D721Med (cell line): Measurements from ENCODE around the gene MALRD1.
"Not testable (repeated sequence)": the region's sequence is repeated elsewhere in the genome, so short reads cannot be mapped to it uniquely, and the experiment has no call there.

ENCODE experiments used
- DNase-seq: peaks from one replicate; pipeline ENCODE4 v3.0.0; 2011; ENCODE audit warnings: low spot score; ENCODE audit not compliant: insufficient read length
- FAIRE-seq: peaks from 2 replicates; lab custom pipeline; 2011; peaks lifted over from hg19 to GRCh38; lab: Jason Lieb, UNC
- TF ChIP-seq, protein P1 (sequence below): IDR thresholded peaks from 2 replicates; pipeline ENCODE4 v1.5.1; 2012; ENCODE audit warnings: mild to moderate bottlenecking, control low read depth; ENCODE audit not compliant: insufficient read depth; ENCODE audit errors: missing control alignments

The MALRD1 gene

DNA sequence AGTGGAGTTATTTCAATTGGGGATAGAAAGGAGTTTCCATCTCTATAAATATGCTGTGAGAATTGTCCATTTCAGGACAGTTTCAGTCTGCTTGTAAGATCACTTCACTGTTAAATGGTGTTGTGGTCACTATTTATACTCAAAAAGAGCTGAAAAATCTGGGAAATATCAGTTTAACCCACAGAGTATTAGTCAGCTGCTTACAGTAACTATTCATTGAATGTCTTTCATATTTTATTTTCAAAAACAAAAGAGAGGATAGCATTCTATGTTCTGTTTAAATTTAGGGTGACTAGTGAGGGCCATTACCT lies 682.3 kb downstream of the MALRD1 start:
- TF ChIP-seq, protein P1, sequence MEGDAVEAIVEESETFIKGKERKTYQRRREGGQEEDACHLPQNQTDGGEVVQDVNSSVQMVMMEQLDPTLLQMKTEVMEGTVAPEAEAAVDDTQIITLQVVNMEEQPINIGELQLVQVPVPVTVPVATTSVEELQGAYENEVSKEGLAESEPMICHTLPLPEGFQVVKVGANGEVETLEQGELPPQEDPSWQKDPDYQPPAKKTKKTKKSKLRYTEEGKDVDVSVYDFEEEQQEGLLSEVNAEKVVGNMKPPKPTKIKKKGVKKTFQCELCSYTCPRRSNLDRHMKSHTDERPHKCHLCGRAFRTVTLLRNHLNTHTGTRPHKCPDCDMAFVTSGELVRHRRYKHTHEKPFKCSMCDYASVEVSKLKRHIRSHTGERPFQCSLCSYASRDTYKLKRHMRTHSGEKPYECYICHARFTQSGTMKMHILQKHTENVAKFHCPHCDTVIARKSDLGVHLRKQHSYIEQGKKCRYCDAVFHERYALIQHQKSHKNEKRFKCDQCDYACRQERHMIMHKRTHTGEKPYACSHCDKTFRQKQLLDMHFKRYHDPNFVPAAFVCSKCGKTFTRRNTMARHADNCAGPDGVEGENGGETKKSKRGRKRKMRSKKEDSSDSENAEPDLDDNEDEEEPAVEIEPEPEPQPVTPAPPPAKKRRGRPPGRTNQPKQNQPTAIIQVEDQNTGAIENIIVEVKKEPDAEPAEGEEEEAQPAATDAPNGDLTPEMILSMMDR = no peak
- FAIRE-seq (no peak), DNase-seq (no peak)

DNA sequence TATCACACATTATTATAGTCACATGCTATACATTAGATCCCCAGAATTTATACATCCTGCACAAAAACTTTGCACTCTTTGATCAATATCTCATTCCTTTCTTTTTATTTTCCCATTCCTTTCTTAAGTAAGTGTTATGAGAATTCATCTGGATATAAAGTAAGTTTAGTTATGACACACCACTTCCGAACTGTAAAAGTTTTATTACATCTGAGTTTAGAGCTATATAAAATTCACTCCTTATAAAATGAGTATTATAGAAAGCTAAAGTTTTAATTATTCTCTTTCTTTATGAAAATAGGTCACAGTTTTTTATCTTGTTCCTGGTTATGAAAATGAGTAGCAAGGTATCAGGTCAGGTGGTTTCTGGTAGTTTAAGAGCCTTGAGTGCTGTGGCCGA lies 683.0 kb downstream of the MALRD1 start:
- TF ChIP-seq, protein P1 = no peak
- no peak for DNase-seq
- peak; percentile 67 for FAIRE-seq

DNA sequence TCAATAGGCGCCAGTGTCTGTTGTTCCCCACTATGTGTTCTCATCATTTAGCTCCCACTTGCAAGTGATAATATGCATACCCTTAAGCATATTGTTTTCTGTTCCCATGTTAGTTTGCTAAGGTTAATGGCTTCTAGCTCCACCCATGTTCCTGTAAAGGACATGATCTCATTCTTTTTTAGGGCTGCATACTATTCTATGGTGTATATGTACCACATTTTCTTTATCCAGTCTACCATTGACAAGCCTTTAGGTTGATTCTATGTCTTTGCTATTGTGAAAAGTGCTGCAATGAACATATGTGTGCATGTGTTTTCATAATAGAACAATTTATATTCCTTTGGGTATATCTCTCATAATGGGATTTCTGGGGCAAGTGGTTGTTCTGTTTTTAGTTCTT lies 689.8 kb downstream of the MALRD1 start:
- TF ChIP-seq, protein P1 = no peak
- FAIRE-seq = no peak

DNA sequence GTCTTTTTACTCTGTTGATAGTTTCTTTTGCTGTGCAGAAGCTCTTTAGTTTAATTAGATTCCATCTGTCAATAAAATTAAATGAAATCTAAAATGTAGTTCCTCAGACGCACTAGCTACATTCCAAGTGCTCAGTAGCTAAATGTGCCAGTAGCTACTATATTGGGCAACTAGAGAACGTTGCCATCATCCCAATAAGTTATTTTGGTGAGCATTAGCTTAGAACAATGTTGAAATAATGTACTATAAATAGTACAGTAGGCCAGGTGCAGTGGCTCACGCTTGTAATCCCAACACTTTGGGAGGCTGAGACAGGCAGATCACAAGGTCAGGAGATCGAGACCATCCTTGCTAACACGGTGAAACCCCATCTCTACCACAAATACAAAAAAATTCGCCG lies 690.6 kb downstream of the MALRD1 start:
- FAIRE-seq, DNase-seq: not testable (repeated sequence)

More for the DNA sequence above, 689.8 kb downstream of the MALRD1 start:
- no peak for DNase-seq

DNA sequence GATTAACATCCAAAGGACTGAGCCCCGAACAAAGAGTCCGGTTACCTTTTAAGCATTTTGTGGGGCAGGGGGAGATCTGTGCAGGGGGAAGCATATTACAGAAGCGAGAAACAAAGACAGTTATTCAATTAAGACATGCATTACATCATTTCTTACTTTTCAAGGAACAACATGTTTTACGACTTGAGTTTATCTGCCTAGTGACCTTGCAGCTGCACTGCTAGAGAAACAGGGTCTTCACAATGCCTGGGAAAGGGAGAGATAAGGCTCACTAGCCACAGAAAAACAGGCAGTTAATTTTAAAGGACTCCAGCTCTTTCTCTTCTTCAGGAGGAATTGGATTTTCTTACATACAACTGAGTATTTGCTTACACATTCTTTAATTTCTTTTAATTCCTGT lies 693.5 kb downstream of the MALRD1 start:
- not testable (repeated sequence) for FAIRE-seq, DNase-seq

DNA sequence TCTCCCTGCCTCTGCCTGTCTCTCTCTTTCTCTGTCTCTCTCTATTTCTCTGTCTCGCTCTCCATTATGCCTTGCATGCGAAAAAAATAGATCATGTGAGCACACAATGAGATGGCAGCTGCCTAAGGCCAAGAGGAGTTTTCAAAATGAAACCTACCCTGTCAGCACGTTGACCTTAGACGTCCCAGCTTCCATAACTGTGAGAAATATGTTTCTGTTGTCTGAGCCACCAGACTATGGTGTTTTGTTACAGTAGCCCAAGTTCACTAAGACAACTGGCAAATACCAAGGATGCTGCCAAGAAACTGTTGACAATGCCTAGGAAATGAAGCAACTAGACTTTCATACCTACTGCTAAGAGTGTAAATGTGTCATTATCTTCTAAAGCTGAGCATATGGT lies 697.1 kb downstream of the MALRD1 start:
- no peak for DNase-seq
- TF ChIP-seq, protein P1 = no peak
- no peak for FAIRE-seq

DNA sequence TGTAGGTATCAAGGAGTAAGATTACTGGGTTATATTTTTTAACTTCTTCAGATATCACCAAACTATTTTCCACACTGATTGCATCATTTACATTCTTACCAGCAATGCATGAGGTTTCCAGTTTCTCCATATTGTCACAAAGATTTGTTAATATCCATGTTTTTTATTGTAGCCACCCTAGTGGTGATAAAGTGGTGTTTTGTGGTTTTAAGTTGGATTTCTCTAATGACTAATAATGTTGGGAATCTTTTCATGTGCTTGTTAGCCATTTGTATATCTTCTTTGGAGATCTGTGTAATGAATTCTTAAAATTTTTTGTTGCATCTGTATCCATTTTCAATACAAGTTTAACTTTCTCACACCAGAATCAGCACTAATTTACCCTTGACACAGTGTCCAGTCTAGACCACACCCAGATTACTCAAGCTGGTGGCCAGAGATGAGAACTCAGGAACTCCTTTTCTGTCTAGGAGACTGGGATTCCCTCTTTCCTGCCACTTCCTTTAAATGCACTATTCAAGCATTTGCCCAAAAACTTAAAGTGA lies 700.7 kb downstream of the MALRD1 start:
- no peak for FAIRE-seq
- no peak for DNase-seq

DNA sequence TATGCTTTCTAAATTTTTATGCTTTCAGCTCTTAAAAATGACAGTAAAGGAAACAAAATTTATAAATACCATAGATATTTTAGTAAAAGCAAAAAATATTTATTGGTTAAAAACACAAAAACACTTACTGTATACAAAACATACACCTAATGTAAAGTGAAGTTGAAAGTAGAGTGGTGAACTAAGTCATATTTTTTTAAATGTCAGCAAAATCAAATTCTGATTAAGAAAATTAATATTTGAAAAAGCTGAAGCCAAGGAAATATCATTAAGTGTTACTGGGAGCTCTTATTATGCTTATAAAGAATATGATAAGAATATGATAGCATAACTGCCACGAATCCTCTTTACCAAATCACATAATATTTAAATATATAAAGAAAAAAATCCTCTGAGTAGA lies 702.4 kb downstream of the MALRD1 start:
- TF ChIP-seq, protein P1 = no peak
- FAIRE-seq = no peak
- no peak for DNase-seq

More for the DNA sequence above, 700.7 kb downstream of the MALRD1 start:
- TF ChIP-seq, protein P1 = no peak
